ENCODE data around the gene COL25A1. TPM values are rescaled to one million over a fixed set of nuclear protein-coding genes. Genes with fewer than 3 reads are reported as not detected.

The COL25A1 gene
- total RNA-seq, 1 donor from 2014 or later, result 0.35 TPM

DNA sequence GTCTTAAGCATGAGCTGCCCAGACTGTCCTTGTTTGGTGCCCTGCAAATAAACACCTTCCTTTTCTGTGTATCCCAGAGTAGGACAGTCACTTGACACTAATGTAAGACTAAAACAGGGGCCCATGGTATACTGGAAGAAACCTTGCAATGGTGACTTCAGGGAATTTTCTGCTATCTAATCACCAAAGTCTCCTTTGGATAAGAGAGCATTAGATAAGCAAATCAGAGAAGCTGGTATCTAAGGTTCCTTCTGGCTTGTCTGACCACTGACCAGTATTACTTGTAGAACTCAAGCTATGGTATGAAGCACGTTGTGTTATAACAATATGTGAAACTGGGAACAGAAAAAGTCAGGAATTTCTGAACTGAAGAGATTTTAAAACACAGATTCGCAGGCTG is 173.9 kb downstream of the COL25A1 start:
- intact Hi-C loops (cut with DNase I), result no loop called here
- TF ChIP-seq, protein P1, sequence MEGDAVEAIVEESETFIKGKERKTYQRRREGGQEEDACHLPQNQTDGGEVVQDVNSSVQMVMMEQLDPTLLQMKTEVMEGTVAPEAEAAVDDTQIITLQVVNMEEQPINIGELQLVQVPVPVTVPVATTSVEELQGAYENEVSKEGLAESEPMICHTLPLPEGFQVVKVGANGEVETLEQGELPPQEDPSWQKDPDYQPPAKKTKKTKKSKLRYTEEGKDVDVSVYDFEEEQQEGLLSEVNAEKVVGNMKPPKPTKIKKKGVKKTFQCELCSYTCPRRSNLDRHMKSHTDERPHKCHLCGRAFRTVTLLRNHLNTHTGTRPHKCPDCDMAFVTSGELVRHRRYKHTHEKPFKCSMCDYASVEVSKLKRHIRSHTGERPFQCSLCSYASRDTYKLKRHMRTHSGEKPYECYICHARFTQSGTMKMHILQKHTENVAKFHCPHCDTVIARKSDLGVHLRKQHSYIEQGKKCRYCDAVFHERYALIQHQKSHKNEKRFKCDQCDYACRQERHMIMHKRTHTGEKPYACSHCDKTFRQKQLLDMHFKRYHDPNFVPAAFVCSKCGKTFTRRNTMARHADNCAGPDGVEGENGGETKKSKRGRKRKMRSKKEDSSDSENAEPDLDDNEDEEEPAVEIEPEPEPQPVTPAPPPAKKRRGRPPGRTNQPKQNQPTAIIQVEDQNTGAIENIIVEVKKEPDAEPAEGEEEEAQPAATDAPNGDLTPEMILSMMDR (IDR thresholded peaks at IDR 0.05), result no peak
- ATAC-seq (no peak), DNase-seq (no peak)
- Histone ChIP-seq H3K36me3 (no peaks in the 10 kb centered on the region), H3K4me1 (no peaks in the 10 kb centered on the region), H3K27me3 (ENCODE audit: low read depth) (no peaks in the 10 kb centered on the region), H3K9me3 (no peaks in the 10 kb centered on the region), H3K4me3 (no peak overlapping the region), H3K27ac (no peak overlapping the region)

DNA sequence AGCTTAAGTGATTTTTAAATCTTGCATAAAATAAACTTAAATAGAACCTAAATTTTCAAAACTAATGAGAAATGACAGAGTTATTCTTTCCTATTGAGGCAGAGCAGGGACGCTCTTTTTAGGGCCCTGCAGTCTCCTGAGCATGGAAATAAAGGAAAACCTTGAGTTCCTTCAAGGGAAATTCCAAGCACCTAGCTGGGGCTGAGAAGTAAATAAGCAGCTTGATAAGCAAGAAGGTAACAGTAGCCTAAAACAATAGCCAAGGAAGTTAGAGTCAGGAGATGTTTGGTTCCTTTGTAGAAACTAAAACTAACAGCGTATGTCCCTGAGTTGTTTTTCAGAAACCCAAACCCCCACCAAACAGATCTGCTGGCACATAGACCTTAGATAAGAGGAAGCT is 174.6 kb downstream of the COL25A1 start:
- Histone ChIP-seq H3K4me3 (no peak overlapping the region), H3K36me3 (no peaks in the 10 kb centered on the region), H3K27me3 (ENCODE audit: low read depth) (no peaks in the 10 kb centered on the region), H3K9me3 (no peaks in the 10 kb centered on the region), H3K4me1 (no peaks in the 10 kb centered on the region), H3K27ac (no peak overlapping the region)
- no peak for DNase-seq
- ATAC-seq, result no peak
- intact Hi-C loops (cut with DNase I), result no loop called here
- TF ChIP-seq, protein P1 (IDR thresholded peaks at IDR 0.05), result no peak

DNA sequence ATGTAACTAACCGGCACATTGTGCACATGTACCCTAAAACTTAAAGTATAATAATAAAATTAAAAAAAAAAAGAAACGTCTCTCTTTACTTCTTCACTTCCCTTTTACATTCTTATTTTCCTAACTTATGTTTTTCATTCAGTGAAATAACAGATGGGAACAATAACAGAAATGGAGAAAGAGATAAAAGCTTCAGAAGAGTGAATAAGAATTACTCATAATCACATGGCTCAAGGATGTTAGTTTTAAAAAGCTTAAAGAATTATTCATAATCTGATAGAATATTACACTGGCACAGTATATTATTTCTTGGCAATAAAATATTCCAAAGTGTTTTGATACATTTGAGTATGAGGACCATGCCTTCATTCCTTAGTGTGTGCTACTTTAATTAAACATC is 175.6 kb downstream of the COL25A1 start:
- no peaks in the 10 kb centered on the region for H3K9me3 ChIP-seq
- no peak overlapping the region for H3K27ac ChIP-seq
- TF ChIP-seq, protein P1 (IDR thresholded peaks at IDR 0.05), result no peak
- DNase-seq, result no peak
- no peaks in the 10 kb centered on the region for H3K4me1 ChIP-seq
- H3K4me3 ChIP-seq, result no peak overlapping the region
- no peaks in the 10 kb centered on the region for H3K27me3 ChIP-seq (ENCODE audit: low read depth)
- H3K36me3 ChIP-seq, result no peaks in the 10 kb centered on the region
- intact Hi-C loops (cut with DNase I), result no loop called here
- ATAC-seq, result no peak

DNA sequence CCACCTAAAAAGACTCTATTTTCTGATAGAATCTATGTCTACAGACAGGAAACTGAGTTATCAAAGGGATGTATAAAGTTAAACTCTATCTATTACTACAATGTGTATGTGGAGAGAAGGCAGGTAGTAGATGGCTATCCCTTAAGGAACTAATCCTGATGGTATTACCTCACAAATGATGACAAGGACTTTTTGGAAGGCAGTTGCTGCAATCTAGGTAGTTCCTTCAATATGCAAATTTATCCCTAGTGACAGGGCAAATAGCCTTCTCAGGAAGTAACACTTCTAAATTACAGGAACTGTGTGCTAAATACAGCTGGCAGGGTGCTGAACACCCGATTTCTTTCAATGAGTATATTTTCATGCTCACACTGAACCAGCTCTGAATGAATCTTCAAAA is 177.4 kb downstream of the COL25A1 start:
- no peaks in the 10 kb centered on the region for H3K27me3 ChIP-seq (ENCODE audit: low read depth)
- H3K27ac ChIP-seq, result no peak overlapping the region
- H3K4me1 ChIP-seq, result no peaks in the 10 kb centered on the region
- intact Hi-C loops (cut with DNase I), result no loop called here
- no peak for DNase-seq
- H3K4me3 ChIP-seq, result no peak overlapping the region
- H3K9me3 ChIP-seq, result no peaks in the 10 kb centered on the region
- TF ChIP-seq, protein P1 (IDR thresholded peaks at IDR 0.05), result no peak
- no peak for ATAC-seq
- no peaks in the 10 kb centered on the region for H3K36me3 ChIP-seq

DNA sequence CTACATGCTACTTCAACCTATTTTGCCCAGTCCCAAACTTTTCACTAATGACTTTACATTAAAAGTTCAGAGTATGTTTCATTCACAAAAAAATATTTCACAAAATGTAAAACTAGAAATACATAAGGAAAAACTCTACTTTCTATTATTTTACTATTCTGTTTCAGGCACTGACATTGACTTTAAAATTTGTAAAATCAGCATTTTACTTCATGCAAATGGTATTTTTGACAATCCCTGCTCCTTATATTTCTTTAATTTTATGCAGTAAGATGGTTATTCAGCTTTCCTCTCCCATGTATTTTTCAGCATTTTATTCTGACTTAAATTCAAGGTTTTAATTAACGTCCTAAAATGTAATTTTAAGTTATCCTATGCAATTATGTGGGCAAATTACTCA is 178.5 kb downstream of the COL25A1 start:
- intact Hi-C loops (cut with DNase I), result no loop called here
- no peak overlapping the region for H3K27ac ChIP-seq
- DNase-seq (no peak), ATAC-seq (no peak)
- H3K9me3 ChIP-seq, result no peaks in the 10 kb centered on the region
- H3K27me3 ChIP-seq (ENCODE audit: low read depth), result no peaks in the 10 kb centered on the region
- no peaks in the 10 kb centered on the region for H3K36me3 ChIP-seq
- TF ChIP-seq, protein P1 (IDR thresholded peaks at IDR 0.05), result no peak
- no peaks in the 10 kb centered on the region for H3K4me1 ChIP-seq
- H3K4me3 ChIP-seq, result no peak overlapping the region

DNA sequence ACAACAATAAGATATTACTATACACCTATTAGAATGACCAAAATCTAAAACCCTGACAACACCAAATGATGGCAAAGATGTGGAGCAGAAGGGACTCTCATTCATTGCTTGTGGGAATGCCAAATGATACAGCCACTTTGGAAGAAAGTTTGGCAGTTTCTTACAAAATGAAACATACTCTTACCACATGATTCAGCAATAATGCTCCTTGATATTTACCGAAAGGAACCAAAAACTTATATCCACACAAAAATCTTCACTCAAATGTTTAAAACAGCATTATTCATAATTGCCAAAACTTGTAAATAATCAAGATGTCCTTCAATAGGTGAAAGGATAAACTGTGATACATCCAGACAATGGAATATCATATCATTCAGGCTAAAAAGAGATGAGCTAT is 180.9 kb downstream of the COL25A1 start:
- ATAC-seq, result no peak
- no peak overlapping the region for H3K4me3 ChIP-seq
- TF ChIP-seq, protein P1 (IDR thresholded peaks at IDR 0.05), result no peak
- intact Hi-C loops (cut with DNase I), result no loop called here
- no peak overlapping the region for H3K27ac ChIP-seq
- H3K36me3 ChIP-seq, result no peaks in the 10 kb centered on the region
- no peaks in the 10 kb centered on the region for H3K9me3 ChIP-seq
- H3K27me3 ChIP-seq (ENCODE audit: low read depth), result no peaks in the 10 kb centered on the region
- no peaks in the 10 kb centered on the region for H3K4me1 ChIP-seq
- no peak for DNase-seq
